HG02973 (cell line): ENCODE measurements around the gene WWC2.
"Not testable (repeated sequence)": the region's sequence is repeated elsewhere in the genome, so short reads cannot be mapped to it uniquely, and the experiment has no call there.

Experiments used
- ATAC-seq: cut with Tn5 transposase; IDR thresholded peaks from one replicate; pipeline ENCODE4 v1.9.1; 2021; ENCODE audit warnings: moderate library complexity; ENCODE audit not compliant: unreplicated experiment

WWC2 gene

DNA sequence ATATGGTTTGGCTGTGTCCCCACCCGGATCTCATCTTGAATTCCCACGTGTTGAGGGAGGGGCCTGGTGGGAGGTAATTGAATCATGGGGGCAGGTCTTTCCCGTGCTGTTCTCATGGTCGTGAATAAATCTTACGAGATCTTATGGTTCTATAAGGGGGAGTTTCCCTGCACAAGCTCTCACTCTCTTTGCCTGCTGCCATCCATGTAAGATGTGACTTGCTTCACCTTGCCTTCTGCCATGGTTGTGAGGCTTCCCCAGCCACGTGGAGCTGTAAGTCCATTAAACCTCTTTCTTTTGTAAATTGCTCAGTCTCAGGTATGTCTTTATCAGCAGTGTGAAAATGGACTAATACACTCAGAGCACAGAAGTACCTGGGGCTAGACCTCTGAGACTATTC lies 227.3 kb downstream of the WWC2 start:
- ATAC-seq: not testable (repeated sequence)

DNA sequence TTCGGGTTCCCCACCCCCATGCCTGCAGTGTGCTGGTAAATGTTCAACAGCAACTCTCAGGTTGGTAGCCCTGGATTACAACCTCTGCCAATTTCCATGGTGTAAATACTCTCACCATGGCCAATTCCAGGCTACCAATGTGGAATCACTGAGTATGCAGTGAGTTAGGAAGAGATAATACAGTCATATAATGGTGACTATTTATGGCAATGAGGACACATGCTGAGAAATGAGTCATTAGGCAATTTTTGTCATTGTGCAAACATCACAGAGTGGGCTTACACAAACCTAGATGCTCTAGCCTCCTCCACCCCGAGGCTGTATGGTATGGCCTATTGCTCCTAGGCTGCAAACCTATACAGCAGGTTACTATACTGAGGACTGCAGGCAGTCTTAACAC lies 227.8 kb downstream of the WWC2 start:
- ATAC-seq: no peak

DNA sequence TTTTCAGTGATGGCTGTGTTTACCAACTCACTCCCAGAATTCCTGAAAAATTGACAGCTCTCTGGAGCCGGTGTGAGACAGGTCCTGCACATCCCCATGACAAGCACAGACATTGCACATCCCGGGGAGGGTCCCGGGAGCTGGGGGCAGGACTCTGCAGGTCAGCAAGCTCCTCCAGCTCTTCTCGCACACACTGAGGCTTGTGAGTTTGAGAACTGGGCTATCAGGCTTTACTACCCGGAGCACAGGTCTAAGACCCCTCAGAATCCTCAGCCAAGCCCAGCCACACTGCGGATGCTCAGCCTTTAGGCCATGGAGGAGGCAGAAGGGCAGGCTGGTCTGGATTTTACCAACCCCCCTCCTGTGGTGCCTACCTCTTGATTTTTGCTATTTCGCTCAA lies 228.8 kb downstream of the WWC2 start:
- ATAC-seq: no peak

DNA sequence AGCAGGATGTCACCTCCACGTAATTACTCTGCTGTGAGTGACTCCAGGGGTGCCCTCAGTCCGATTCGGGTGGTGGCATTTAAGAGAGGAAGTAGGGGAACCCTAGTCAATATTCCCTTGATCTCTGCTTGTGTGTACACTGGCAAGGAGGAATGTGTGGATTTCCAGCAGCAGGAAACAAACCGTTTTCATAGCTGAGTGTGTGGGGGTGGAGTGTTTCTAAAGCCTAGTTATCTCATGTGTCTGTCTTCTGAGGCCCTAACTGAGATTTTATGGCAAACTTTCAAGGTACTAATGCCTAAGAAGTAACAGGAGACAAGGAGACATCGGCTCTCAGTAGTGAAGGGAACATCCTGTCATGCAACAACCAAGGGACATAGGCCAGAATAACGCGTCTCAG lies 229.8 kb downstream of the WWC2 start:
- no peak for ATAC-seq

DNA sequence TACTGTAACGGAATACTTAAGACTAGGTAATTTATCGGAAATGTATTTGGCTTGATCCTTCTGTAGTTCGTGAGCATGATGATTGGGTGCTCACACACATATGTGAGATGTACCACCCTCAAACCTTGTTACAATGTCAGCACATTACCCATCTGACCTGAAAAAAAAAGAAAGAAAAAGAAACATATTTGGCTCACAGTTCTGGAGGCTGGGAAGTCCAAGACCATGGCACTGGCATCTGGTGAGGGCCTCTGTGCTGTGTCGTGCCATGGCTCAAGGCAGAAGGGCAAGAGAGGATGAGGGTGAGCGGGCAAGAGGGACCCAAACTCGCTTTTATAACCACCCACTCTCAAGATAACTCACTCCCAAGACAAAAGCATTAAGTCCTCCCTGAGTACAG lies 230.2 kb downstream of the WWC2 start:
- ATAC-seq: no peak

DNA sequence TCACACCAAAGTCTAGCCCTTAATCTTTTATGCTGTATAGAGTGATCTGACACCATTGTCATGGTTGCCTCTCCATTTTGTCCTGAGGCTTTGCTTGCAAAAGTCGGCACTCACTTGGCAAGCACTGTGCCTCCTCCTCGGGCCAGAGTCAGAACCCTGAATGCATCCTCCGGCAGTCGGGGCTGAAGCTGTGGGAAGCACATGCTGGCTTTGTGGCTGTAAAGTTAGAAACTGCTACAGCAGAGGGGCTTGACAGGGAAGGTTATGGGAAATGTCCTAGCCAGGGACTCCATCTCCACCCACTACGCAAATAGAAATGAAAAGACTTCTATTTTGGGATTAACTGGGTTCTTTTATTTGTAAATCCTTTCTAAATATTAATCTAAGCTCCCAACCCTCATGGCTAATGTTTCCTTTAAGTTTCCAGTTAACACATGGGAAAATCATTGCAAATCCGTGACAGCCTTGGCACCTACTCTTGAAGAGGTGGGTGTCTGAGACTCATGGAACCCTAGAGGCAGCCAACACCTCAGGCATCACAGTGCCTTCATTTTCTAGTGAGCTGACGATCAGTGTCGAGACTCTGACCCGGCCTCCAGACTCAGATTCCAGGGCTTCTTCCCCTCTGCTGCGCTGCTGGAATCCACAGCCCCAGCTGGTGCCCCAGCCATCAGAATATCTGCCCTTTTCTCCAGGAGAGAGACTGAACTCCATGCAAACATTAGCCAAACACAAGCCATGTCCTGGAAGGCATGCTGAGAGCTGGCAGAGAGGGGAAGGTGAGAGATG lies 231.1 kb downstream of the WWC2 start:
- ATAC-seq: no peak

DNA sequence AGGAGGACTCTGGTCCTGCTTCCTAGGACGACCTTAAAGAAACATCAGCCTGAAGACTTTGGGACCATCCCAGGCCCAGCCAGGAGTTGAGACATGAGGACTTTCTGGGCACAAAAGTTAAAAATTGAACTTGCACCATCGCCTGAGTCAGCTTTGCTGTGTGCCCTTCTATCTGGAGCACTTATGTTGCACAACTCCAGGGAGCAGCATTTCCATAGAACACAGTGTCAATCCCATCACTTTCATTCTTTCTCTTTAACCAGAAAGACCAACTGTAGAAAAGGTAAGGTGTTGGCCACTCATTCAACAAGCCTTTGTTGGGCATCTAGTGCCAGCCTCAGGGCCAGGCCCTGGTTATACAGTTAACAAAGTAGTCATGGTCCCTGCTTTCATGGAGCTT lies 231.8 kb downstream of the WWC2 start:
- ATAC-seq: no peak

DNA sequence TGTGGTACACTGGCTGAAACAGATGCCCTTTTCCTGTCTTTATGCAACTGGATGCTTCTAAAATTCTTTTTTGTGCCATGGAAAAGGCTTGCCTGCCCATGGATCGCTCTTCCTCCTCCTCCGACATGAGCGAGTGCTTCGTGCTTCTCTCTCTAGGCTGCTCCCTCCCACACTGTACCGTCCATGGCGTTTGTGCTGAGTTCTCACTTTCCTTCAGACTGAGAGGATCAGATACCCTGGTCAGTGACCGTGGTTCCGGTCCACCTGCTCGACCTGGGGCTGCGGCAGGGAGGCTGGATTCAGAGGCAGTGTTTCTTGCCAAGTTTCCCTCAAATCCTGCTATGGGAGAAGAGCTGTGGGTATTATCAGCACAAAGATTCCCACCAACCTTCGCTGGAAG lies 233.4 kb downstream of the WWC2 start:
- ATAC-seq: no peak

DNA sequence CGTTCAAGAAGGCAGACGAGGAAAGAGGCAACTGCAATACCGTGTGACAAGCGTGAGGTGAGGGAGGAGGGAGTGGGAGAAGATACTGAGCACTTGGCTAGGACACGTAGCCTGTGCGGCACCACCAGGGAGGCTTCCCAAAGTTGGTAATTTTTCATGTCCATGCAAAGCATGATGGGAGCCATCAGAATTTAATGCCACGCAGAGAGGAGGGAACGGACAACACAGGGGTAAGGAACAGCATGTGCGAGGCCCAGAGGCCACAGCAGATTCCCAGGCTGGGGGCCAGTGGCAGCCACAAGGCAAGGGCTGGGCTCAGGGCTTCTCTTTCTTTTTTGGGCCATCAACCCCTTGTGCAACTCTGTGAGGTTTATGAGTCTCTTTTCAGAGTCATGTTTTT lies 234.1 kb downstream of the WWC2 start:
- ATAC-seq: no peak

DNA sequence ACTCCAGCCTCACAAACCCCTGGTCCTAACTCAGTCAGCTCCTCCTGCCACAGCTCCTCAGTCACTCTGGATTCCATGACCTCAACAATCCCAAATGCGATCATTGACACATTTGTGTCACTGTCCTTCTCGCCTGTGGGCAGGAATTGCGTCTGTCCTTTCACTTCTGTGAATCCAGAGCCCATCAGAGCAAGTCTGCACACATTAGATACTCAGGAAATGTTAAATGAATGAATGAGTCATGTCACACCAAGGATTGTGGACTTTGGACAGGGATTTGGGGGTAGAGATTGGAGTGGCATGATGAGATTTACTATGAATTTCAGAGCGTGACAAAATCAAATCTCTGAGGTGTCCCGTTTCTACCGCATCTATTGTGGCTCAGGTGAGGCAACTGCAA lies 234.9 kb downstream of the WWC2 start:
- no peak for ATAC-seq

DNA sequence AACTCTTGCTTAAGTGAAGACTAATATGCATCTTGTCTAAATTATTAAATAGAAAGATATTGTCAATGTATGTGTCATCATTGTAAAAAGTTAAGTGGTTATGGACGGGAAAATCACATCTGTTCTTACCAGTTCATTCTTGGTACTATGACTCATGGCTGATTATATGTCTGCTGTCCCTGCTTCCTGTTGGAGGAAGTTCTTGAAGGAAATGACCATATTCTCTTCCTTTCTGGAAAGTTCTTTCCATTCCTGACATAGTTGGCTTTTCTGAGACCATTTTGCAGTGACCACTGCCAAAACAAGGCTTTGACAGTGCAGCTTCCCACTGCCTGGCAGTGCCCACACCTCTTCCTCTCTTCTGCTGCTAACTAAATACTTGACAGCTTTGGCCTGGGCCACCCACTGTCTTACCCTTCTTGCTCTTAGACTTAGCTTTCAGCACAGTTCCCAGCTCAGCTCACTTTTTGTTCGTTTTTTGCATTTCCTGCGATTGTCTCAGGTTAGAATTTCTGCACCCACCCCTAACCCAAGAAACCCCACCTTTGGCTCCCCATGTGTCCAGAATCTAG lies 236.4 kb downstream of the WWC2 start:
- no peak for ATAC-seq

DNA sequence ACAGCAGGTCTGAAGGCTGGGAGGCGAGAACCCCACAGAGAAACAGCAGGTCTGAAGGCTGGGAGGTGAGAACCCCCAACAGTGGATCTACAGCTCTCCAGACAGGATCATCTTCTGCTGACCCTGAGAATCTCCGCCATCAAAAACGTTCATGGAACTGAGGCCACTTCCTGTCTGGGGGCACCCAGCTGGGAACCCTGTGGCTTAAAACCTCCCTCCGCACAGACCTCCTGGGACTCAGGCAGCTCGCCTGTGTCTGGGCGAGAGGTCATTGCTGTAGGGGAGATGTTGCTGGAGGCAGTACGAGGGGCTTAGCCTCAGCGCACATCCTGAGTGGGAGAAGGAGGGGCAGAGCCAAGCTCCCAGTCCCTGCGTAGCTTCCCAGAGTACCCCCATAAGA lies 238.3 kb downstream of the WWC2 start:
- no peak for ATAC-seq

DNA sequence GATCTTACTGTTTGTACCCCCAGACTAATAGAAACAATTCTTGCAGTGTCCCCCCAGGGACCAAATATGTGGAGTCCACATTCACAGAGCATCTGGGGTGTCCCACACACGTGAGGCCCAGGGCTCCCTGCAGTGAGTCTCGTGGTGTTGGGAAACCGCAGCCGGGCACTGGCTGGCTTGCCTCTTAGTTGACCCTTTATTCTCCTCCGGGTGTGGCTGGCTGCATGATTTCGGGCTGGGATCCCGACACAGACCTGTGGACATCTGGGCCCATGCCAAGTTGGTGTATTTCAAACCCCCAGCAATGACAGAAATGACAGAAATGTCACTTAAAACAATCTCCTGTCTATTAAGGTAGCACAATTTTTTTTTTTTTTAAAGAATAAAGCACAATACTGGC lies 238.8 kb downstream of the WWC2 start:
- no peak for ATAC-seq

DNA sequence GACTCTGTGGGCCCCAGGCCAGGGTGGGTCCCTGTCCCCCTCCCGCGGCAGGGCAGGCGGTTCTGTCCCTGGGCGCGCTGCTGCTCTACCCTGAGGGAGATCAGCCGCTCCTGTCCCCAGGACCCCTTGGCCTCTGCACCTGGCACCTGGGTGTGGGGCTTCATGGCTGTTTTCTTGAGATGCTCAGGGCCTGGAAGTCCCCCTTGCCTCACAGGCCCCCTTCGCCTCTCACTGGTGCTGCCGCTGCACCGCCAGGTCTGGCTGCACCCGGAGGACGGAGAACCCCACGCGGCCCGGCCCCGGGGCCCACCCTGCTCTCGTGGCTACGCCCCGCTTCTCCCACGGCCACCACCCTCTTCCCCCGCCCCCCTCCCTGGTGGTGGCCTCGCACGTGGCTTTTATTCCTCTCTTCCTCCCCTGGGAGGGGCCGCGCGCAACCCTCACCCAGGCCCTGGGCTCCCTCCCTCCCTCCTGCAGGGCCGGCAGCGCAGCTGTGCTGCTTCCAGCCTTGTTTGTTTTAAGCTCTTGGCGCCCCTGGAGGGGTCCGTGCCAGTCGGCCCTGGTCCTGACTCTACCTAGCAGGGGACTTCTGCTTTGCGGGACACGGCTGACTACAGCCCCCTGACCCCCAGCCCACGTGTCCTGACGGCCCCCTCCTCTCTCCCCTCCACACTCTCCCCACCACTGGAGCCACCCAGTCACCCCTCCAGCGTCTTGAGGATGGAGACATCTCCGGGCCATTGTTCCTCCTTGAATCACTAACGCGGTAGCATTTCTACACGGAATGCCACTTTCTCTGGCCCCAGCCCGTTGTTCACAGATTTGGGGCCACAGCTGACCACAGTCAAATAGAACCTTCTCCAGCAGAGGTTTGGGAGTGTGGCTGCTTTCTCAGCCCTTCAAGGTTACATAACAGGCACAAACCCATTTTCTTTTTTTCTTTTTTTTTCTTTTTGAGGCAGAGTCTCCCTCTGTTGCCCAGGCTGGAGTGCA lies 243.8 kb downstream of the WWC2 start:
- ATAC-seq: no peak

DNA sequence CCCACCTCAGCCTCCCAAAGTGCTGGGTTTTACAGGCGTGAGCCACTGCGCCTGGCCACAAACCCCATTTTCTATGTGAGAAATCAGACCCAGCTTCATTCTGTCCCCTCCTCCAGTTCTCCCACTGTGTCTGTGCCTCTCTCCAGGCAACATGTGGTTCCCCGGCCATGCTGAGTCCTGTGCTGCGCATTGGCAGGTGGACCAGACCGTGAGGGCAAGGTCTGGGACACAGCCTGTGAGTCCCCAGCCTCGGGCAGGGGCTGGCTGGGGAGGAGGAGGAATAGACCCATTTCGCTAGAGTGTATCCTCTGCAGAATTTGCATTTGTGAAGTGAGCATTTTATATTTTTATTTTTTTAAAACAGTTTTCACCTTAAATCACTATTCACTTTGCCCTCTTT lies 244.7 kb downstream of the WWC2 start:
- ATAC-seq: no peak

DNA sequence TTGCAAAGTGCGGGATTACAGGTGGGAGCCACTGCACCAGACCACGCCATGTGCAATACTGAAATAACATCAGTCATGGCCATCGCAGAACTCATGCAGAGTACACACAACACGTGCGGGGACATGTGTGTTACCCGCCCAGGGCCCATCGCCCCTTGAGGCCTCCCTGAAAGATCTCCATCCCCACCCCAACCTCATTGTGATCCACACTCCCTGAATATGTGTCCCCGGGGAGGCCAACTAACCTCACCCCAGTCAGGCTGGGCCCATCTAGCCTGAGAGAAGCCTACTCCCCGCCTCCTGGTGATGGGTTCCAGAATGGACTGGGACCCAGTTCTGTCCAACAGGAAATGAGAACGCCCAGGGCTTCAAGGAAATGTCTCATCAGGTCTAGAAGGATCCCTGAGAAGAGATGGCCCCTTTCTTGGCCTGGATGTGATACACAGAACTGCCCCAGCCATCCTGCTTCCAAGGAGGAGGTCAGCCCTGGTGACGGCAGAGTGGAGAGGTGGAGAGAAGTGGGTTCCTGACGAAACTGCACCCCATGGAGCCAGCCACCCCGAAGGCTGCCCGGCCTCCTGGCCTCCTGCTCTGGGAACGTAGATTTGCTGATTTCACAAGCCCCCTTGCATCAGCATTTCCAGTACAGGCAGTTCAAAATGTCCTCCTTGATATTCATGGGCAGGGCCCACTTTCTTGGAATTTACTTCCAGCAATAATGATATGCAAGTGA lies 245.6 kb downstream of the WWC2 start:
- ATAC-seq: no peak

DNA sequence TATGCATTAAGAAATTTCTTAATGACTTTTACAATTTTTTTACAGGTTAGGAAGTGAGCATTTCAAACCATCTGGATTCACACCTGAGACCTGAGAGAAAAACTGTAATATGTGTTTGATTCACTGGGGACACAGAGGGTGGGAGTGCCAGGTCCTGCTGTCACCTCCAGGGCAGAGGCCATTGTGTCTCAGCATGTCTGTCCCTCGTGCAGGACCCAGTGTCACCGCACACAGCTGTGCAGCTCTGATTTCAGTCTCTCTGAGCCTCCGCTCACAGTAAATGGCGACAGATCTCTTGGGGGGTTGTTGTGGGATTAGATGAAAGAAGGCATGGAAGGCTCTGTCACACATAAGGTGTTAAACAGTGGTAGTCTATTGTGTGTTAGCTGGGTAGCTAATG lies 246.2 kb downstream of the WWC2 start:
- ATAC-seq: no peak

DNA sequence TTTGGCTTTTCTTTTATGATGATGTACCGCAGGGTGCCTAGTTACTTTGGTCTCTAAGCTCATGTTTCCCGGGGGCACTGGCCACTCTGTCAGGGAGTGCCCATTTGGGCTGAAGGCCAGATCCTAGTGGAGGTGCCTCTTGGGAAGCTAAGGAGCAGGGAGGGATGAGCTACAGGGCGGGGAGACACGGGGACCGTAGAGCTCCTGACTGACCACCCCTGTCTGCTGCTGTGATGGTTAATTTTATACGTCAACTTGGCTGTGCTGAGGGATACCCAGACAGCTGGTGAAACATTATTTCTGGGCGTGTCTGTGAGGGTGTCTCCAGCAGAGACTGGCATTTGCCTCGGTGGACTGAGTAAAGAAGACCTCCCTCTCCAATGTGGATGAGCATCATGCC lies 248.1 kb downstream of the WWC2 start:
- ATAC-seq: no peak

DNA sequence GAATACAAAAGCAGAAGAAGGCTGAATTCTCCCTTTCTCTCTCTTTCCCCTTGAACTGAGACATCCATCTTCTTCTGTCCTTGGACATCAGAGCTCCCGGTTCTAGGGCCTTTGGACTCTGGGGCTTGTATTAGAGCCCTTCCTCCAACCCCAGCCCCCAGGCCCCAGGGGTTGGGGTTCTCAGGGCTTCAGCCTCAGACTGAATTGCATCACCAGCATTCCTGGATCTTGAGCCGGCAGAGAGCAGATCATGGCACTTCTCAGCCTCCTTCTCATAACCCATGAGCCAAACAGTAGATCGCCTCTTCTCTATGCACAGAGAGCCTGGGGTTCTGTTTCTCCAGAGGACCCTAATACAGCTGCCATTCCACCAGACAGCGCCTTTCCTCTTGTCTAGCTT lies 248.5 kb downstream of the WWC2 start:
- no peak for ATAC-seq

DNA sequence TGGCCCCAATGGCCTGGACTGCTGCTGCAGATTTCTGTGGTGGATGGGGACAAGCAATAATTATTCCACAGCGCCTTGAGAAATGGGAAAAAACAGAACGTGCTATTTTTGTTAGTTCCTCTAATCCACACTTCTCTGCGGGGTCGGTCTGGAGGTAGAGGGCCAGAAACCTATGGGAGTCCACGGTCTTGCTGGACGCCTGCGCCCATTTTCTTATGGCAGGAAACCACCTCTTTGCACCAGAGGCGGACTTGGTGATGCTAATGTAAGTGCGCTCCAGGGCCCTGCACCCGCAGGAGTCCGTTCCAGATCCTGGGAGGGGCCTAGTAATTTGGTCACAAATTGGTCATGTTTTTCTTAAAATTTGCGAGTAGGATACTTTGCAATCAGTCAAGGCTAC lies 249.1 kb downstream of the WWC2 start:
- no peak for ATAC-seq
